Osteoblast (primary cell): ENCODE results near the gene SLC9A7. TPM values are rescaled to one million over a fixed set of nuclear protein-coding genes. Genes with fewer than 3 reads are reported as not detected.

Source experiments
- DNase-seq: peaks from one replicate; pipeline ENCODE4 v3.0.0; 2011; ENCODE audit warnings: low spot score, mixed read lengths; ENCODE audit not compliant: insufficient read length; ENCODE audit errors: missing footprints
- H2AFZ ChIP-seq: 2 replicates; pipeline ENCODE4 v1.6.0; 2011; ENCODE audit warnings: mild to moderate bottlenecking, low read length
- H3K27ac ChIP-seq: 2 replicates; pipeline ENCODE4 v1.5.1; 2011; ENCODE audit warnings: mild to moderate bottlenecking, low read depth, low read length, moderate library complexity
- H3K27me3 ChIP-seq: 2 replicates; pipeline ENCODE4 v1.6.0; 2012; ENCODE audit warnings: mild to moderate bottlenecking, control low read depth, inconsistent platforms, low read length, moderate library complexity; ENCODE audit not compliant: insufficient read depth
- H3K36me3 ChIP-seq: 2 replicates; pipeline ENCODE4 v1.5.1; 2011; ENCODE audit warnings: mild to moderate bottlenecking, low read length, control low read depth, moderate library complexity; ENCODE audit not compliant: insufficient read depth
- H3K4me1 ChIP-seq: 2 replicates; pipeline ENCODE4 v1.5.1; 2011; ENCODE audit warnings: mild to moderate bottlenecking, low read length, control low read depth, moderate library complexity; ENCODE audit not compliant: insufficient read depth
- H3K4me2 ChIP-seq: 2 replicates; pipeline ENCODE4 v1.6.0; 2011; ENCODE audit warnings: mild to moderate bottlenecking, low read length; ENCODE audit not compliant: insufficient read depth
- H3K4me3 ChIP-seq: fragments of 200-600 bp; sonication (generic); 3 replicates; pipeline ENCODE4 v1.5.1; 2012; ENCODE audit warnings: mild to moderate bottlenecking, low read length, inconsistent platforms; ENCODE audit not compliant: insufficient read depth
- H3K79me2 ChIP-seq: 2 replicates; pipeline ENCODE4 v1.6.0; 2012; ENCODE audit warnings: mild to moderate bottlenecking, low read length, control low read depth, inconsistent platforms; ENCODE audit not compliant: insufficient read depth
- H3K9me3 ChIP-seq: 2 replicates; pipeline ENCODE4 v1.5.1; 2011; ENCODE audit warnings: low read depth, low read length, control low read depth
- H4K20me1 ChIP-seq: 2 replicates; pipeline ENCODE4 v1.6.0; 2012; ENCODE audit warnings: mild to moderate bottlenecking, low read length, control low read depth; ENCODE audit not compliant: insufficient read depth
- total RNA-seq: library from RNA; depleted of rRNA; stranded (reverse); fragments of >200 nt; gene quantifications from 2 replicates; pipeline ENCODE4 v1.2.3, GENCODE V29; 2012
- TF ChIP-seq, protein P1 (sequence below): IDR thresholded peaks from 2 replicates; pipeline ENCODE4 v1.5.1; 2011; ENCODE audit warnings: mild to moderate bottlenecking, low read depth, low read length, moderate library complexity; ENCODE audit errors: extremely low read depth

The SLC9A7 gene
- total RNA-seq, 1 donor: 42.0 TPM

DNA sequence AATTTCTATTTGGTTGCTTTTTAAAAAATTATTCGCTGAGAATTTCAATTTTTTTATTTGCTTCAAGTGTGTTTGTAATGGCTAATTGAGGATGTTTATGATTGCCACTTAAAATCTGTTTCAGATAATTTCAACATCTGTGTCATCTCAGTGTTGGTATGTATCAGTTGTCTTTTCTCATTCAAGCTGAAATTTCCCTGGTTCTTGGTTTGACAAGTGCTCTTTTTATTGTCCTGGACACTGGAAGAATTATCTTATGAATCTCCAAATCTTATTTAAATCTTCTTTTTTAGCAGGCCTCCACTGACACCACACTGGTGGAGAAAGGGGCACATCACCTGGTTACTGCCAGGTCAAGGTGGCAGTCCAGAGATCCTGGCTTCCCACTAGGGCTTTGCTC is 163.8 kb downstream of the SLC9A7 start:
- H3K9me3 ChIP-seq: no peaks in the 10 kb centered on the region
- TF ChIP-seq, protein P1, sequence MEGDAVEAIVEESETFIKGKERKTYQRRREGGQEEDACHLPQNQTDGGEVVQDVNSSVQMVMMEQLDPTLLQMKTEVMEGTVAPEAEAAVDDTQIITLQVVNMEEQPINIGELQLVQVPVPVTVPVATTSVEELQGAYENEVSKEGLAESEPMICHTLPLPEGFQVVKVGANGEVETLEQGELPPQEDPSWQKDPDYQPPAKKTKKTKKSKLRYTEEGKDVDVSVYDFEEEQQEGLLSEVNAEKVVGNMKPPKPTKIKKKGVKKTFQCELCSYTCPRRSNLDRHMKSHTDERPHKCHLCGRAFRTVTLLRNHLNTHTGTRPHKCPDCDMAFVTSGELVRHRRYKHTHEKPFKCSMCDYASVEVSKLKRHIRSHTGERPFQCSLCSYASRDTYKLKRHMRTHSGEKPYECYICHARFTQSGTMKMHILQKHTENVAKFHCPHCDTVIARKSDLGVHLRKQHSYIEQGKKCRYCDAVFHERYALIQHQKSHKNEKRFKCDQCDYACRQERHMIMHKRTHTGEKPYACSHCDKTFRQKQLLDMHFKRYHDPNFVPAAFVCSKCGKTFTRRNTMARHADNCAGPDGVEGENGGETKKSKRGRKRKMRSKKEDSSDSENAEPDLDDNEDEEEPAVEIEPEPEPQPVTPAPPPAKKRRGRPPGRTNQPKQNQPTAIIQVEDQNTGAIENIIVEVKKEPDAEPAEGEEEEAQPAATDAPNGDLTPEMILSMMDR: no peak
- no peaks in the 10 kb centered on the region for H4K20me1 ChIP-seq
- DNase-seq: no peak
- no peaks in the 10 kb centered on the region for H3K36me3 ChIP-seq
- H3K4me3 ChIP-seq: no peak overlapping the region
- no peak overlapping the region for H3K27ac ChIP-seq
- no peak overlapping the region for H2AFZ ChIP-seq
- H3K79me2 ChIP-seq: no peaks in the 10 kb centered on the region
- no peak overlapping the region for H3K4me2 ChIP-seq
- H3K4me1 ChIP-seq: peaks cover 3% of the 10 kb centered on the region
- peaks cover 4% of the 10 kb centered on the region for H3K27me3 ChIP-seq

DNA sequence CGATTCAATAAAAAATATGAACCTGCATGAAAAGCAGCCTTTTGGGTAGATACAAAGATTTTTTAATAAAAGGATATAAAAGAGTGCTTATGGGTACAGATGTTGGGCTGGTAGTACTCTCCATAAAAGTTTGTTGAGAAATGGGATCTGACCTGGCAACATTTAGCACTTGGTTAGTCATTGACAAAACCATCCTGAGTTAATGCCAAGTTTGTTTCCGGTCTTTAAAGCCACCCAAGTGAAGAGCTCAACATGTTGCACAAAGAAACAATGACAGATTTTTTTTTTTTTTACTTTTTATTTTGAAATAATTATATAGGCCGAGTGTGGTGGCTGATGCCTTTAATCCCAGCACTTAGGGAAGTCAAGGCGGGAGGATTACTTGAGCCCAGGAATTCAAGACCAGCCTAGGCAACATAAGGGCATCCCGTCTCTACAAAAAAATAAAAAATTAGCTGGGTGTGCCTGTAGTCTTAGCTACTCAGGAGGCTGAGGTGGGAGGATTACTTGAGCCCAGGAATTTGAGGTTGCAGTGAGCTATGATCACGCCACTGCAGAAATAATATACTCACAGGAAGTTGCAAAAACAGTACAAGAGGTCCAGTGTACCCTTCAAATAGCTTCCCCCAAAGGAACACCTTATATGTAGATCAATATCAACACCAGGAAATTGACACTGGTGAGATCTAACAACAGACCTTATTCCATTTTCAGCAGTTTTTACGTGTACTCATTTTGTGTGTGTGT is 168.8 kb downstream of the SLC9A7 start:
- H3K79me2 ChIP-seq: peaks cover 6% of the 10 kb centered on the region
- no peak overlapping the region for H3K4me2 ChIP-seq
- peaks cover 31% of the 10 kb centered on the region for H3K4me1 ChIP-seq
- no peaks in the 10 kb centered on the region for H3K27me3 ChIP-seq
- H3K27ac ChIP-seq: peak overlapping the region; percentile 50
- H3K36me3 ChIP-seq: no peaks in the 10 kb centered on the region
- no peaks in the 10 kb centered on the region for H4K20me1 ChIP-seq
- TF ChIP-seq, protein P1: no peak
- H3K4me3 ChIP-seq: no peak overlapping the region
- no peak for DNase-seq
- H2AFZ ChIP-seq: no peak overlapping the region
- H3K9me3 ChIP-seq: no peaks in the 10 kb centered on the region

DNA sequence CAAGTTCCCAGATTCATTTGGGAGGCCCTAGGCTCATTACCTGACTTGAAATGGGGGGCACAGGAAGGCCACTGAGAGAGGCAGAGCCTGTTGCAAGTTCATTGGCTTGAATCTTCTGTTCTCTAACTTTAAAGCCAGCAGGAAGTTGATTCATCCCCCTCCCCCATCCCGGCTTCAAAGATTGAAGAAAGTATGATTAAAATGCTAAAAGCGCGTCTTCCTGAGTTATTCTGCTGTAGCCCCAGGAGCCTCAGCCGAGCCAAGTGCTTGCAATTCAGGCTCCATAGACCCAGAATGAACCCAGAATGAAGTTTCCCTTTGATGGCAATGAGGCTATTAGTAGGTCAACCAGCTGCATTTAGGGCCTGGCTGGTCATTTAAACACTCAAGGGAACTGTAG is 170.7 kb downstream of the SLC9A7 start:
- TF ChIP-seq, protein P1: no peak
- peaks cover 42% of the 10 kb centered on the region for H3K4me1 ChIP-seq

DNA sequence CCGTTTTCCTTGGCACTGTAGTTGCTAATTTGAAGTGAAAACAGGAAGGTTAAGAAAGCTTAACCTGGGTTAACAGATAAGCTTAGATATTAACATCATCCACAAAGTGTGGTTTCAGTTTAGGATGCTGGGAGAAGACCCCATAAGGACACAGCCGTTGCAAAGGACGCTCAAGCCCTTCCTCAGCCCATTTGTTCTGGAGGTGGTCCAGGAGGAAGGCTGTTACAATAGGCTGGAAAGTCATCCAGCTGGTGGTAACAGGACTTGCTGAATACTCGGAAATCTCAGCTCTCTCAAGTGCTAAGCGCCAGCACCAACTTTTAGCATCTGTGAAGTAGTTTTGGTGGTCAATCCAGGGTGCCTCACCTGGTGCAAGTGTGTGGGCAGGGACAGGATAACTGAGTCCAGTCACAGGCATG is 171.2 kb downstream of the SLC9A7 start:
- peak overlapping the region; percentile 47 for H3K27ac ChIP-seq
- H3K4me2 ChIP-seq: peak overlapping the region; percentile 41
- H2AFZ ChIP-seq: no peak overlapping the region
- peaks cover 11% of the 10 kb centered on the region for H3K79me2 ChIP-seq
- H4K20me1 ChIP-seq: no peaks in the 10 kb centered on the region
- no peaks in the 10 kb centered on the region for H3K36me3 ChIP-seq
- H3K9me3 ChIP-seq: no peaks in the 10 kb centered on the region
- no peaks in the 10 kb centered on the region for H3K27me3 ChIP-seq
- DNase-seq: no peak
- TF ChIP-seq, protein P1: no peak
- H3K4me1 ChIP-seq: peaks cover 44% of the 10 kb centered on the region
- H3K4me3 ChIP-seq: no peak overlapping the region

More for the DNA sequence above, 170.7 kb downstream of the SLC9A7 start:
- H3K79me2 ChIP-seq: peaks cover 11% of the 10 kb centered on the region
- no peak overlapping the region for H2AFZ ChIP-seq
- no peaks in the 10 kb centered on the region for H3K9me3 ChIP-seq
- no peak for DNase-seq
- no peaks in the 10 kb centered on the region for H3K36me3 ChIP-seq
- H3K4me2 ChIP-seq: peak overlapping the region; percentile 41
- peak overlapping the region; percentile 47 for H3K27ac ChIP-seq
- no peaks in the 10 kb centered on the region for H4K20me1 ChIP-seq
- H3K4me3 ChIP-seq: peak overlapping the region; percentile 26
- no peaks in the 10 kb centered on the region for H3K27me3 ChIP-seq
